Stomach (tissue), 9 donors: ENCODE data around the gene NLRC5. TPM values are rescaled to one million over a fixed set of nuclear protein-coding genes. Genes with fewer than 3 reads are reported as not detected.
"Not testable (repeated sequence)": the region's sequence is repeated elsewhere in the genome, so short reads cannot be mapped to it uniquely, and the experiment has no call there.

Experiments used
- DNase-seq, 2 donors: peaks; one replicate each; pipeline versions ENCODE4 v3.0.0 to v3.0.0-alpha.2; 2013 to 2019
- H3K27ac ChIP-seq, 5 donors: fragments of 200-600 bp in 4 of 5; sonication (generic) in 4 of 5; one replicate each; pipeline ENCODE4 v1.5.1; 2013 to 2019; ENCODE audit warnings: mild to moderate bottlenecking in 1 of 5, moderate library complexity in 1 of 5
- H3K27me3 ChIP-seq, 3 donors: fragments of 200-600 bp; sonication (generic); one replicate each; pipeline ENCODE4 v1.5.1; 2017 to 2019; ENCODE audit warnings: mixed run types in 1 of 3
- H3K36me3 ChIP-seq, 4 donors: fragments of 200-600 bp; sonication (generic); 1 replicate in 3 of 4; 2 replicates in 1 of 4; pipeline ENCODE4 v1.5.1; 2016 to 2019
- H3K4me1 ChIP-seq, 4 donors: fragments of 200-600 bp; sonication (generic); one replicate each; pipeline ENCODE4 v1.5.1; 2016 to 2019
- H3K4me3 ChIP-seq, 4 donors: fragments of 200-600 bp; sonication (generic) in 3 of 4; one replicate each; pipeline ENCODE4 v1.5.1; 2016 to 2019; ENCODE audit warnings: mild to moderate bottlenecking in 1 of 4
- H3K9me3 ChIP-seq, 4 donors: fragments of 200-600 bp; sonication (generic); one replicate each; pipeline ENCODE4 v1.5.1; 2016 to 2019
- CTCF ChIP-seq, 7 experiments: fragments of 450-650 bp in 4 of 7; fragments of 200-600 bp in 3 of 7; sonication (generic) in 3 of 7; IDR thresholded peaks; one replicate each; pipeline ENCODE4 v1.5.1; 2016 to 2019; ENCODE audit warnings: antibody characterized with exemption in 7 of 7, control low read depth in 2 of 7, mild to moderate bottlenecking in 1 of 7
- EP300 ChIP-seq: sonication (generic); formaldehyde crosslinking; IDR thresholded peaks from one replicate; pipeline ENCODE4 v1.6.1; 2017; ENCODE audit warnings: antibody characterized with exemption
- POLR2A ChIP-seq, 4 donors: fragments of 450-650 bp; IDR thresholded peaks; one replicate each; pipeline ENCODE4 v1.6.1; 2016; ENCODE audit warnings: antibody characterized with exemption in 4 of 4, control low read depth in 2 of 4, mild to moderate bottlenecking in 1 of 4, moderate library complexity in 1 of 4
- POLR2AphosphoS5 ChIP-seq, 3 donors: sonication (generic); formaldehyde crosslinking; IDR thresholded peaks; one replicate each; pipeline ENCODE4 v1.6.1; 2016; ENCODE audit warnings: antibody characterized with exemption in 3 of 3
- WGBS, 5 donors: extraction: QIAGEN DNeasy Blood & Tissue Kit in 3 of 5; methylation state at CpG; one replicate each; pipeline versions ENCODE4 v1.1.5 to v1.1.7; 2013 to 2018; 5-methylcytosine and 5-hydroxymethylcytosine counted together
- intact Hi-C: fragments of 100-400 bp; cut with DNase I; formaldehyde crosslinking; loops from one replicate; pipeline ENCODE4 v1.15.1; 2023; ENCODE audit warnings: low total_unique reads
- polyA plus RNA-seq, 3 donors: library from polyadenylated mRNA; stranded (reverse); fragments of 200-250 nt; gene quantifications; one replicate each; pipeline ENCODE4 v1.2.3, GENCODE V29; 2013
- total RNA-seq, 5 donors: library from RNA; depleted of rRNA; stranded (reverse); fragments of >200 nt; gene quantifications; one replicate each; pipeline versions ENCODE4 v1.1.0 to v1.2.3, GENCODE V29; 2014 to 2016
- donor health status: healthy with polysubstance abuse.
- donor health status: Bipolar disorder and iron deficiency.
- donor health status: healthy.

Gene NLRC5
- total and polyA plus RNA-seq, 8 donors, result 11.7 to 265 (median 29.4) TPM

- TF ChIP-seq EP300 (no peak), POLR2AphosphoS5 (IDR thresholded peaks at IDR 0.05) (no peak), POLR2A (IDR thresholded peaks at IDR 0.05) (no peak), CTCF (IDR thresholded peaks at IDR 0.05) (no peak)
- H3K4me1 ChIP-seq, result no peaks in the 10 kb centered on the region
- H3K9me3 ChIP-seq, result no peaks in the 10 kb centered on the region
- WGBS, 5 donors, result 96 to 100% (median 100%) methylated on average over 2 of the region's 2 CpGs
- H3K36me3 ChIP-seq, result peaks cover 3 to 60% (median 35%) of the 10 kb centered on the region in 4 donors
- intact Hi-C loops, result no loop called here
- H3K4me3 ChIP-seq, result no peak overlapping the region
- no peak overlapping the region for H3K27ac ChIP-seq
- H3K27me3 ChIP-seq, result no peaks in the 10 kb centered on the region
- no peak for DNase-seq
These were observed 81.1 kb downstream of the NLRC5 start for GRCh38 chr16:57070424-57070823.

- H3K4me3 ChIP-seq, H3K4me1 ChIP-seq, DNase-seq, H3K27ac ChIP-seq, H3K27me3 ChIP-seq, H3K9me3 ChIP-seq, intact Hi-C loops: not testable (repeated sequence)
- 78 to 93% (median 83%) methylated on average over 4 of the region's 4 CpGs for WGBS, 5 donors
- H3K36me3 ChIP-seq, result peaks cover 3 to 67% (median 38%) of the 10 kb centered on the region in 4 donors
These were observed 81.8 kb downstream of the NLRC5 start for GRCh38 chr16:57071081-57071732.

- Histone ChIP-seq H3K9me3 (no peaks in the 10 kb centered on the region), H3K27me3 (no peaks in the 10 kb centered on the region), H3K27ac (no peak overlapping the region), H3K4me1 (no peaks in the 10 kb centered on the region), H3K4me3 (no peak overlapping the region), H3K36me3 (peaks cover 3 to 73% (median 42%) of the 10 kb centered on the region in 4 donors)
- no peak for TF ChIP-seq POLR2AphosphoS5 (IDR thresholded peaks at IDR 0.05)
- no peak for TF ChIP-seq EP300
- TF ChIP-seq CTCF (IDR thresholded peaks at IDR 0.05), result no peak
- no peak for TF ChIP-seq POLR2A (IDR thresholded peaks at IDR 0.05)
- 78 to 89% (median 86%) methylated on average over 3 of the region's 3 CpGs for WGBS, 5 donors
- intact Hi-C loops, result no loop called here
- peak in 1 of 2 donors; percentile 32 for DNase-seq
These were observed 82.7 kb downstream of the NLRC5 start for GRCh38 chr16:57071831-57072582.

GRCh38 chr16:57072616-57073275 lies 83.4 kb downstream of the NLRC5 start:
- peaks cover 3 to 73% (median 45%) of the 10 kb centered on the region in 4 donors for H3K36me3 ChIP-seq
- intact Hi-C loops, result no loop called here
- H3K27ac ChIP-seq, result no peak overlapping the region
- H3K9me3 ChIP-seq, result no peaks in the 10 kb centered on the region
- TF ChIP-seq POLR2AphosphoS5 (IDR thresholded peaks at IDR 0.05) (no peak), EP300 (no peak), POLR2A (IDR thresholded peaks at IDR 0.05) (no peak), CTCF (IDR thresholded peaks at IDR 0.05) (no peak)
- 73 to 78% (median 75%) methylated on average over 8 of the region's 8 CpGs for WGBS, 5 donors
- H3K27me3 ChIP-seq, result no peaks in the 10 kb centered on the region
- H3K4me3 ChIP-seq, result no peak overlapping the region
- DNase-seq, result no peak
- H3K4me1 ChIP-seq, result no peaks in the 10 kb centered on the region
